Measurements from ENCODE around the gene SPHK2. TPM values are rescaled to one million over a fixed set of nuclear protein-coding genes. Genes with fewer than 3 reads are reported as not detected.

The SPHK2 gene
- total RNA-seq, 2 donors from 2014 or later = 99.5 to 114 TPM

- peak overlapping the region; percentile 91 for H3K27ac Mint-ChIP-seq
- Histone ChIP-seq H3K27me3 (ENCODE audit: control insufficient read depth, insufficient read depth, low read length, poor library complexity, severe bottlenecking) (no peaks in the 10 kb centered on the region), H3K4me3 (ENCODE audit: low read length) (no peak overlapping the region), H3K9ac (ENCODE audit: extremely low read depth, low read length, poor library complexity, severe bottlenecking) (peak overlapping the region; percentile 38), H3K9me3 (ENCODE audit: control insufficient read depth, low read length) (no peaks in the 10 kb centered on the region), H3K27ac (ENCODE audit: low read depth, low read length) (no peak overlapping the region), H3K36me3 (ENCODE audit: control insufficient read depth, insufficient read depth, low read length) (peaks cover 10% of the 10 kb centered on the region), H3K4me1 (ENCODE audit: control insufficient read depth, insufficient read depth, low read length) (peaks cover 20% of the 10 kb centered on the region)
- no peaks in the 10 kb centered on the region for H3K27me3 Mint-ChIP-seq (ENCODE audit: insufficient read depth)
- H3K9me3 Mint-ChIP-seq = no peaks in the 10 kb centered on the region
- H3K36me3 Mint-ChIP-seq (ENCODE audit: low read depth) = peaks cover 14% of the 10 kb centered on the region
- H3K4me1 Mint-ChIP-seq = peaks cover 27% of the 10 kb centered on the region
- no peak for DNase-seq
- H3K4me3 Mint-ChIP-seq = no peak overlapping the region
- no peak for TF ChIP-seq CTCF (conservative IDR thresholded peaks at IDR 0.05)
- 96% methylated on average over 13 to 17 of the region's 17 CpGs for WGBS, 2 experiments (ENCODE audit: insufficient coverage in 1 of 2, insufficient read length in 1 of 2)
These were observed 8.6 kb downstream of the SPHK2 start for GRCh38 chr19:48627865-48628314.

- no peaks in the 10 kb centered on the region for H3K9me3 ChIP-seq (ENCODE audit: control insufficient read depth, low read length)
- H3K4me3 ChIP-seq (ENCODE audit: low read length) = no peak overlapping the region
- Mint-ChIP-seq H3K4me3 (no peak overlapping the region), H3K9me3 (no peaks in the 10 kb centered on the region), H3K27ac (no peak overlapping the region), H3K27me3 (ENCODE audit: insufficient read depth) (no peaks in the 10 kb centered on the region), H3K36me3 (ENCODE audit: low read depth) (peaks cover 14% of the 10 kb centered on the region), H3K4me1 (peaks cover 25% of the 10 kb centered on the region)
- 95 to 99% methylated on average over 22 to 34 of the region's 34 CpGs for WGBS, 2 experiments (ENCODE audit: insufficient coverage in 1 of 2, insufficient read length in 1 of 2)
- peaks cover 24% of the 10 kb centered on the region for H3K4me1 ChIP-seq (ENCODE audit: control insufficient read depth, insufficient read depth, low read length)
- H3K9ac ChIP-seq (ENCODE audit: extremely low read depth, low read length, poor library complexity, severe bottlenecking) = no peak overlapping the region
- no peak overlapping the region for H3K27ac ChIP-seq (ENCODE audit: low read depth, low read length)
- peaks cover 10% of the 10 kb centered on the region for H3K36me3 ChIP-seq (ENCODE audit: control insufficient read depth, insufficient read depth, low read length)
- H3K27me3 ChIP-seq (ENCODE audit: control insufficient read depth, insufficient read depth, low read length, poor library complexity, severe bottlenecking) = no peaks in the 10 kb centered on the region
- DNase-seq = no peak
- no peak for TF ChIP-seq CTCF (conservative IDR thresholded peaks at IDR 0.05)
These were observed 9.4 kb downstream of the SPHK2 start for GRCh38 chr19:48628486-48629296.

- Histone ChIP-seq H3K36me3 (ENCODE audit: control insufficient read depth, insufficient read depth, low read length) (peaks cover 10% of the 10 kb centered on the region), H3K4me3 (ENCODE audit: low read length) (no peak overlapping the region), H3K9me3 (ENCODE audit: control insufficient read depth, low read length) (no peaks in the 10 kb centered on the region), H3K4me1 (ENCODE audit: control insufficient read depth, insufficient read depth, low read length) (peaks cover 24% of the 10 kb centered on the region), H3K9ac (ENCODE audit: extremely low read depth, low read length, poor library complexity, severe bottlenecking) (no peak overlapping the region), H3K27ac (ENCODE audit: low read depth, low read length) (no peak overlapping the region), H3K27me3 (ENCODE audit: control insufficient read depth, insufficient read depth, low read length, poor library complexity, severe bottlenecking) (no peaks in the 10 kb centered on the region)
- peak overlapping the region; percentile 87 for H3K27ac Mint-ChIP-seq
- H3K36me3 Mint-ChIP-seq (ENCODE audit: low read depth) = peaks cover 14% of the 10 kb centered on the region
- no peak overlapping the region for H3K4me3 Mint-ChIP-seq
- H3K4me1 Mint-ChIP-seq = peaks cover 26% of the 10 kb centered on the region
- H3K9me3 Mint-ChIP-seq = no peaks in the 10 kb centered on the region
- DNase-seq = no peak
- no peak for TF ChIP-seq CTCF (conservative IDR thresholded peaks at IDR 0.05)
- H3K27me3 Mint-ChIP-seq (ENCODE audit: insufficient read depth) = no peaks in the 10 kb centered on the region
- WGBS, 2 experiments (ENCODE audit: insufficient coverage in 1 of 2, insufficient read length in 1 of 2) = 96 to 99% methylated on average over 16 to 22 of the region's 22 CpGs
These were observed 9.9 kb downstream of the SPHK2 start for GRCh38 chr19:48629297-48629598.

Measured in endodermal cell (in vitro differentiated cells).